Right lobe of liver (tissue), 4 donors: ENCODE data around the gene FRK.

ENCODE experiments used
- POLR2A ChIP-seq: fragments of 450-650 bp; IDR thresholded peaks from one replicate; pipeline ENCODE4 v1.6.1; 2017; ENCODE audit warnings: antibody characterized with exemption, mild to moderate bottlenecking
- TF ChIP-seq, protein P1 (sequence below), 4 donors: fragments of 200-600 bp in 3 of 4; fragments of 450-650 bp in 1 of 4; IDR thresholded peaks; one replicate each; pipeline versions ENCODE4 v1.5.1 to v1.8.0; 2016 to 2022; ENCODE audit warnings: antibody characterized with exemption in 4 of 4, mild to moderate bottlenecking in 2 of 4
- donor health status: DM: no; HTN: no; CAD: no.
- donor health status: DM: no; HTN: no; CAD: no.
- donor health status: DM: no; HTN: yes; CAD: no.

DNA sequence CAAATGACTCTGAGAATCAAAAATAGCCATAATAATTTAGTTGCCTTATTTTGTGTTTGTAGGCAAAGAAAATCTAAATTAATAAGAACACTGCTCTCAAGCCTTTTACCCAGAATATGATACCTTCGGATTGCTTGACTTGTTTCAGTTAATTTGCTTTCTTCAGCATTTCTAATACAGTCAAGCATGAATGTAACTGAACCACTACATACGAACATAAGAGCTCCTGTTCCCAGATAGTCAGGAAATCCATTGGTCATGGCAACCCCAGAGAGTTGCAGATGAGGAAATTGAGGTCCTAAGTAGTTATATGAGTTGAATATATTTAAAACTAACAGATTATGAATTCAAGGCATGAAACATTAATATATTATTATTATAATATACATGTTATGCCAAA, 2.9 kb downstream of the FRK start:
- no peak for TF ChIP-seq POLR2A
- TF ChIP-seq, protein P1, sequence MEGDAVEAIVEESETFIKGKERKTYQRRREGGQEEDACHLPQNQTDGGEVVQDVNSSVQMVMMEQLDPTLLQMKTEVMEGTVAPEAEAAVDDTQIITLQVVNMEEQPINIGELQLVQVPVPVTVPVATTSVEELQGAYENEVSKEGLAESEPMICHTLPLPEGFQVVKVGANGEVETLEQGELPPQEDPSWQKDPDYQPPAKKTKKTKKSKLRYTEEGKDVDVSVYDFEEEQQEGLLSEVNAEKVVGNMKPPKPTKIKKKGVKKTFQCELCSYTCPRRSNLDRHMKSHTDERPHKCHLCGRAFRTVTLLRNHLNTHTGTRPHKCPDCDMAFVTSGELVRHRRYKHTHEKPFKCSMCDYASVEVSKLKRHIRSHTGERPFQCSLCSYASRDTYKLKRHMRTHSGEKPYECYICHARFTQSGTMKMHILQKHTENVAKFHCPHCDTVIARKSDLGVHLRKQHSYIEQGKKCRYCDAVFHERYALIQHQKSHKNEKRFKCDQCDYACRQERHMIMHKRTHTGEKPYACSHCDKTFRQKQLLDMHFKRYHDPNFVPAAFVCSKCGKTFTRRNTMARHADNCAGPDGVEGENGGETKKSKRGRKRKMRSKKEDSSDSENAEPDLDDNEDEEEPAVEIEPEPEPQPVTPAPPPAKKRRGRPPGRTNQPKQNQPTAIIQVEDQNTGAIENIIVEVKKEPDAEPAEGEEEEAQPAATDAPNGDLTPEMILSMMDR (IDR thresholded peaks at IDR 0.05): no peak
